DND-41 (cell line): Measurements from ENCODE around the gene SFTA2.
A peak's percentile ranks its signal among the peaks of the same experiment; 100 is the strongest.

Experiments used
- ATAC-seq: fragments of 200-7000 bp; cut with Tn5 transposase; 3 replicates; pipeline ENCODE4 v1.9.1; 2021; ENCODE audit warnings: low read depth; ENCODE audit not compliant: insufficient read depth
- DNase-seq: peaks from one replicate; pipeline ENCODE4 v3.0.0-alpha.2; 2020
- H2AFZ ChIP-seq: 2 replicates; pipeline ENCODE4 v1.6.0; 2012; ENCODE audit warnings: low read depth, low read length
- H3K27ac ChIP-seq: 2 replicates; pipeline ENCODE4 v1.5.1; 2012; ENCODE audit warnings: low read length, inconsistent platforms
- H3K27me3 ChIP-seq: fragments of 200-600 bp; sonication (generic); 2 replicates; pipeline ENCODE4 v1.6.0; 2012; ENCODE audit warnings: low read length, mild to moderate bottlenecking, inconsistent platforms; ENCODE audit not compliant: insufficient read depth, poor library complexity
- H3K36me3 ChIP-seq: 2 replicates; pipeline ENCODE4 v1.5.1; 2012; ENCODE audit warnings: low read length, inconsistent platforms; ENCODE audit not compliant: insufficient read depth
- H3K4me1 ChIP-seq: 2 replicates; pipeline ENCODE4 v1.5.1; 2012; ENCODE audit warnings: mild to moderate bottlenecking, low read length; ENCODE audit not compliant: insufficient read depth
- H3K4me2 ChIP-seq: 2 replicates; pipeline ENCODE4 v1.6.0; 2012; ENCODE audit warnings: mild to moderate bottlenecking, moderate library complexity, low read length, inconsistent platforms; ENCODE audit not compliant: insufficient read depth
- H3K4me3 ChIP-seq, 2 experiments: fragments of 200-600 bp in 1 of 2; shearing (Covaris generic) in 1 of 2; 2 replicates each; pipeline ENCODE4 v1.5.1; 2012 to 2016; ENCODE audit warnings: inconsistent platforms in 2 of 2, low read length in 2 of 2, mild to moderate bottlenecking in 2 of 2, low read depth in 1 of 2, moderate library complexity in 1 of 2
- H3K79me2 ChIP-seq: 2 replicates; pipeline ENCODE4 v1.6.0; 2012; ENCODE audit warnings: low read length, inconsistent platforms; ENCODE audit not compliant: insufficient read depth
- H3K9ac ChIP-seq: 2 replicates; pipeline ENCODE4 v1.6.0; 2012; ENCODE audit warnings: low read depth, mild to moderate bottlenecking, inconsistent platforms, low read length, moderate library complexity
- H3K9me3 ChIP-seq: 2 replicates; pipeline ENCODE4 v1.5.1; 2012; ENCODE audit warnings: low read length, moderate library complexity, mild to moderate bottlenecking, inconsistent platforms; ENCODE audit not compliant: insufficient read depth, severe bottlenecking
- H4K20me1 ChIP-seq: 2 replicates; pipeline ENCODE4 v1.6.0; 2012; ENCODE audit warnings: low read length; ENCODE audit not compliant: insufficient read depth
- CTCF ChIP-seq: IDR thresholded peaks from 2 replicates; pipeline ENCODE4 v1.5.1; 2012; ENCODE audit warnings: borderline replicate concordance, low read length, moderate library complexity, mild to moderate bottlenecking; ENCODE audit not compliant: poor library complexity, severe bottlenecking; ENCODE audit errors: extremely low read depth
- EZH2 ChIP-seq: IDR thresholded peaks from 3 replicates; pipeline ENCODE4 v1.6.1; 2012; ENCODE audit warnings: borderline replicate concordance, low read depth, mild to moderate bottlenecking, moderate library complexity, low read length, inconsistent platforms; ENCODE audit not compliant: severe bottlenecking

SFTA2 gene

GRCh38 chr6:30887901-30888815, 43.8 kb downstream of the SFTA2 start:
- no peak overlapping the region for H3K27ac ChIP-seq
- peaks cover 39% of the 10 kb centered on the region for H3K36me3 ChIP-seq
- no peak for ATAC-seq
- H3K79me2 ChIP-seq: peaks cover 35% of the 10 kb centered on the region
- H3K4me2 ChIP-seq: no peak overlapping the region; the same call in 1 of the 2 replicates
- no peak overlapping the region for H3K4me3 ChIP-seq
- no peaks in the 10 kb centered on the region for H3K27me3 ChIP-seq
- no peak for DNase-seq
- H4K20me1 ChIP-seq: peaks cover 9% of the 10 kb centered on the region; the same call in 1 of the 2 replicates
- H3K9ac ChIP-seq: no peak overlapping the region
- H3K4me1 ChIP-seq: peaks cover 37% of the 10 kb centered on the region
- no peaks in the 10 kb centered on the region for H3K9me3 ChIP-seq
- H2AFZ ChIP-seq: no peak overlapping the region
- TF ChIP-seq CTCF: no peak
- no peak for TF ChIP-seq EZH2

GRCh38 chr6:30886897-30887255, 45.1 kb downstream of the SFTA2 start:
- peaks cover 35% of the 10 kb centered on the region for H3K79me2 ChIP-seq

GRCh38 chr6:30885999-30886896, 45.7 kb downstream of the SFTA2 start:
- peaks cover 7% of the 10 kb centered on the region; the same call in 1 of the 2 replicates for H4K20me1 ChIP-seq
- no peak for TF ChIP-seq CTCF
- TF ChIP-seq EZH2: no peak
- ATAC-seq: no peak; the same call in 2 of the 3 replicates
- H2AFZ ChIP-seq: no peak overlapping the region
- H3K79me2 ChIP-seq: peaks cover 35% of the 10 kb centered on the region
- H3K27ac ChIP-seq: no peak overlapping the region
- H3K9me3 ChIP-seq: no peaks in the 10 kb centered on the region
- peak; percentile 27 for DNase-seq
- H3K4me1 ChIP-seq: peaks cover 40% of the 10 kb centered on the region
- H3K4me2 ChIP-seq: peak overlapping the region; percentile 99
- peak overlapping the region in 1 of 2 experiments; percentile 88; a peak in 2 of 4 replicates for H3K4me3 ChIP-seq
- H3K27me3 ChIP-seq: no peaks in the 10 kb centered on the region
- H3K36me3 ChIP-seq: peaks cover 22% of the 10 kb centered on the region
- H3K9ac ChIP-seq: peak overlapping the region; percentile 70

More at GRCh38 chr6:30886897-30887255, 45.1 kb downstream of the SFTA2 start:
- Histone ChIP-seq H3K4me1 (peaks cover 40% of the 10 kb centered on the region), H3K4me3 (no peak overlapping the region), H3K36me3 (peaks cover 27% of the 10 kb centered on the region), H2AFZ (no peak overlapping the region), H4K20me1 (peaks cover 9% of the 10 kb centered on the region; the same call in 1 of the 2 replicates), H3K27me3 (no peaks in the 10 kb centered on the region), H3K9ac (no peak overlapping the region), H3K27ac (no peak overlapping the region), H3K9me3 (no peaks in the 10 kb centered on the region), H3K4me2 (peak overlapping the region; percentile 99; the same call in 1 of the 2 replicates)
- TF ChIP-seq EZH2: no peak
- no peak for TF ChIP-seq CTCF
- ATAC-seq (no peak), DNase-seq (no peak)
